AG09309 (cell line): ENCODE data around the gene ITK.

Experiments
- DNase-seq: peaks from one replicate; pipeline ENCODE4 v3.0.0-alpha.2; 2010; ENCODE audit warnings: low read depth
- H3K4me3 ChIP-seq: 2 replicates; pipeline ENCODE4 v1.5.1; 2011; ENCODE audit warnings: mild to moderate bottlenecking, low read depth, low read length, moderate library complexity; ENCODE audit not compliant: control insufficient read depth
- CTCF ChIP-seq: IDR thresholded peaks from 2 replicates; pipeline ENCODE4 v1.5.1; 2011; ENCODE audit warnings: mild to moderate bottlenecking, low read depth, low read length, inconsistent platforms; ENCODE audit not compliant: insufficient read depth, control insufficient read depth; ENCODE audit errors: missing control alignments

Gene ITK

GRCh38 chr5:157263496-157264090 is 83.0 kb downstream of the ITK start:
- H3K4me3 ChIP-seq = no peak overlapping the region
- TF ChIP-seq CTCF = no peak
- no peak for DNase-seq

GRCh38 chr5:157265714-157266285 is 85.2 kb downstream of the ITK start, which contains the start of gene CYFIP2:
Gene CYFIP2 (plus strand): TSS chr5:157266123. CDS start chr5:157285362, 19,239 bp downstream.
- no peak for DNase-seq
- no peak for TF ChIP-seq CTCF
- H3K4me3 ChIP-seq = peak within 1 kb of the TSS; percentile 68

- DNase-seq = no peak
- no peak for TF ChIP-seq CTCF
- H3K4me3 ChIP-seq = peak overlapping the region; percentile 68
These were observed 85.8 kb downstream of the ITK start for GRCh38 chr5:157266286-157267007.

- no peak for TF ChIP-seq CTCF
- no peak for DNase-seq
- H3K4me3 ChIP-seq = no peak overlapping the region
These were observed 86.4 kb downstream of the ITK start for GRCh38 chr5:157267025-157267424.

GRCh38 chr5:157267761-157268480 is 87.3 kb downstream of the ITK start:
- H3K4me3 ChIP-seq = no peak overlapping the region
- no peak for TF ChIP-seq CTCF
- no peak for DNase-seq

- no peak for TF ChIP-seq CTCF
- H3K4me3 ChIP-seq = no peak overlapping the region
- no peak for DNase-seq
These were observed 88.6 kb downstream of the ITK start for GRCh38 chr5:157269165-157269671.
